ENCODE measurements around the gene SHF. TPM values are rescaled to one million over a fixed set of nuclear protein-coding genes. Genes with fewer than 3 reads are reported as not detected.

Gene SHF
- total and polyA plus RNA-seq, 2 of the 8 experiments (the other 6 are each of a cell fraction or from before 2014, with no cell fraction given), result 13.1 to 26.7 TPM

DNA sequence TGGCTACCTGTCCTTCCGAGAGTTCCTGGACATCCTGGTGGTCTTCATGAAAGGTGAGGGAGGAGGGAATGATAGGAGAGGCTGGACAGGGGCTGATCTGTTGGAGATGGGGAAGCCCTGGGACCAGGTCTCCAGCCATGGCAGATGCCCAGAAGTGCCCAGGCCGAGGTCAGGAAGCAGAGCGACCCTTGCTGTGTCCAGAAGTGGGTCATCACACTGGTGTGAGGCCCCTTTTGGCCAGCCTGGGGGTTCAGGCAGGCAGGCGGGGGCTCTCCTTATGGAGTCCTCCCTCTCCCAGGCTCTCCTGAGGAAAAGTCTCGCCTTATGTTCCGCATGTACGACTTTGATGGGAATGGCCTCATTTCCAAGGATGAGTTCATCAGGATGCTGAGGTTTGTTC, 40.2 kb downstream of the SHF start (continued):
- TF ChIP-seq, protein P1, sequence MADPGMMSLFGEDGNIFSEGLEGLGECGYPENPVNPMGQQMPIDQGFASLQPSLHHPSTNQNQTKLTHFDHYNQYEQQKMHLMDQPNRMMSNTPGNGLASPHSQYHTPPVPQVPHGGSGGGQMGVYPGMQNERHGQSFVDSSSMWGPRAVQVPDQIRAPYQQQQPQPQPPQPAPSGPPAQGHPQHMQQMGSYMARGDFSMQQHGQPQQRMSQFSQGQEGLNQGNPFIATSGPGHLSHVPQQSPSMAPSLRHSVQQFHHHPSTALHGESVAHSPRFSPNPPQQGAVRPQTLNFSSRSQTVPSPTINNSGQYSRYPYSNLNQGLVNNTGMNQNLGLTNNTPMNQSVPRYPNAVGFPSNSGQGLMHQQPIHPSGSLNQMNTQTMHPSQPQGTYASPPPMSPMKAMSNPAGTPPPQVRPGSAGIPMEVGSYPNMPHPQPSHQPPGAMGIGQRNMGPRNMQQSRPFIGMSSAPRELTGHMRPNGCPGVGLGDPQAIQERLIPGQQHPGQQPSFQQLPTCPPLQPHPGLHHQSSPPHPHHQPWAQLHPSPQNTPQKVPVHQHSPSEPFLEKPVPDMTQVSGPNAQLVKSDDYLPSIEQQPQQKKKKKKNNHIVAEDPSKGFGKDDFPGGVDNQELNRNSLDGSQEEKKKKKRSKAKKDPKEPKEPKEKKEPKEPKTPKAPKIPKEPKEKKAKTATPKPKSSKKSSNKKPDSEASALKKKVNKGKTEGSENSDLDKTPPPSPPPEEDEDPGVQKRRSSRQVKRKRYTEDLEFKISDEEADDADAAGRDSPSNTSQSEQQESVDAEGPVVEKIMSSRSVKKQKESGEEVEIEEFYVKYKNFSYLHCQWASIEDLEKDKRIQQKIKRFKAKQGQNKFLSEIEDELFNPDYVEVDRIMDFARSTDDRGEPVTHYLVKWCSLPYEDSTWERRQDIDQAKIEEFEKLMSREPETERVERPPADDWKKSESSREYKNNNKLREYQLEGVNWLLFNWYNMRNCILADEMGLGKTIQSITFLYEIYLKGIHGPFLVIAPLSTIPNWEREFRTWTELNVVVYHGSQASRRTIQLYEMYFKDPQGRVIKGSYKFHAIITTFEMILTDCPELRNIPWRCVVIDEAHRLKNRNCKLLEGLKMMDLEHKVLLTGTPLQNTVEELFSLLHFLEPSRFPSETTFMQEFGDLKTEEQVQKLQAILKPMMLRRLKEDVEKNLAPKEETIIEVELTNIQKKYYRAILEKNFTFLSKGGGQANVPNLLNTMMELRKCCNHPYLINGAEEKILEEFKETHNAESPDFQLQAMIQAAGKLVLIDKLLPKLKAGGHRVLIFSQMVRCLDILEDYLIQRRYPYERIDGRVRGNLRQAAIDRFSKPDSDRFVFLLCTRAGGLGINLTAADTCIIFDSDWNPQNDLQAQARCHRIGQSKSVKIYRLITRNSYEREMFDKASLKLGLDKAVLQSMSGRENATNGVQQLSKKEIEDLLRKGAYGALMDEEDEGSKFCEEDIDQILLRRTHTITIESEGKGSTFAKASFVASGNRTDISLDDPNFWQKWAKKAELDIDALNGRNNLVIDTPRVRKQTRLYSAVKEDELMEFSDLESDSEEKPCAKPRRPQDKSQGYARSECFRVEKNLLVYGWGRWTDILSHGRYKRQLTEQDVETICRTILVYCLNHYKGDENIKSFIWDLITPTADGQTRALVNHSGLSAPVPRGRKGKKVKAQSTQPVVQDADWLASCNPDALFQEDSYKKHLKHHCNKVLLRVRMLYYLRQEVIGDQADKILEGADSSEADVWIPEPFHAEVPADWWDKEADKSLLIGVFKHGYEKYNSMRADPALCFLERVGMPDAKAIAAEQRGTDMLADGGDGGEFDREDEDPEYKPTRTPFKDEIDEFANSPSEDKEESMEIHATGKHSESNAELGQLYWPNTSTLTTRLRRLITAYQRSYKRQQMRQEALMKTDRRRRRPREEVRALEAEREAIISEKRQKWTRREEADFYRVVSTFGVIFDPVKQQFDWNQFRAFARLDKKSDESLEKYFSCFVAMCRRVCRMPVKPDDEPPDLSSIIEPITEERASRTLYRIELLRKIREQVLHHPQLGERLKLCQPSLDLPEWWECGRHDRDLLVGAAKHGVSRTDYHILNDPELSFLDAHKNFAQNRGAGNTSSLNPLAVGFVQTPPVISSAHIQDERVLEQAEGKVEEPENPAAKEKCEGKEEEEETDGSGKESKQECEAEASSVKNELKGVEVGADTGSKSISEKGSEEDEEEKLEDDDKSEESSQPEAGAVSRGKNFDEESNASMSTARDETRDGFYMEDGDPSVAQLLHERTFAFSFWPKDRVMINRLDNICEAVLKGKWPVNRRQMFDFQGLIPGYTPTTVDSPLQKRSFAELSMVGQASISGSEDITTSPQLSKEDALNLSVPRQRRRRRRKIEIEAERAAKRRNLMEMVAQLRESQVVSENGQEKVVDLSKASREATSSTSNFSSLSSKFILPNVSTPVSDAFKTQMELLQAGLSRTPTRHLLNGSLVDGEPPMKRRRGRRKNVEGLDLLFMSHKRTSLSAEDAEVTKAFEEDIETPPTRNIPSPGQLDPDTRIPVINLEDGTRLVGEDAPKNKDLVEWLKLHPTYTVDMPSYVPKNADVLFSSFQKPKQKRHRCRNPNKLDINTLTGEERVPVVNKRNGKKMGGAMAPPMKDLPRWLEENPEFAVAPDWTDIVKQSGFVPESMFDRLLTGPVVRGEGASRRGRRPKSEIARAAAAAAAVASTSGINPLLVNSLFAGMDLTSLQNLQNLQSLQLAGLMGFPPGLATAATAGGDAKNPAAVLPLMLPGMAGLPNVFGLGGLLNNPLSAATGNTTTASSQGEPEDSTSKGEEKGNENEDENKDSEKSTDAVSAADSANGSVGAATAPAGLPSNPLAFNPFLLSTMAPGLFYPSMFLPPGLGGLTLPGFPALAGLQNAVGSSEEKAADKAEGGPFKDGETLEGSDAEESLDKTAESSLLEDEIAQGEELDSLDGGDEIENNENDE (IDR thresholded peaks at IDR 0.05; ENCODE audit: insufficient replicate concordance, low read length), result no peak
- TF ChIP-seq EZH2 (IDR thresholded peaks at IDR 0.05; ENCODE audit: low read depth, low read length, severe bottlenecking), result no peak
- no peak for TF ChIP-seq HDAC2 (IDR thresholded peaks at IDR 0.05; ENCODE audit: borderline replicate concordance in 1 of 2, low read depth in 2 of 2, low read length in 2 of 2)
- TF ChIP-seq JUND (IDR thresholded peaks at IDR 0.05; ENCODE audit: low read length), result no peak
- TF ChIP-seq EP300 (IDR thresholded peaks at IDR 0.05; ENCODE audit: borderline replicate concordance in 1 of 2, low read depth in 2 of 2, low read length in 2 of 2), result no peak
- no peak for TF ChIP-seq SP4 (IDR thresholded peaks at IDR 0.05; ENCODE audit: low read length)
- no peak for TF ChIP-seq SAP30 (IDR thresholded peaks at IDR 0.05; ENCODE audit: insufficient read depth, insufficient replicate concordance, low read length)
- TF ChIP-seq, protein P2, sequence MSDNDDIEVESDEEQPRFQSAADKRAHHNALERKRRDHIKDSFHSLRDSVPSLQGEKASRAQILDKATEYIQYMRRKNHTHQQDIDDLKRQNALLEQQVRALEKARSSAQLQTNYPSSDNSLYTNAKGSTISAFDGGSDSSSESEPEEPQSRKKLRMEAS (IDR thresholded peaks at IDR 0.05), result no peak
- TF ChIP-seq, protein P3, sequence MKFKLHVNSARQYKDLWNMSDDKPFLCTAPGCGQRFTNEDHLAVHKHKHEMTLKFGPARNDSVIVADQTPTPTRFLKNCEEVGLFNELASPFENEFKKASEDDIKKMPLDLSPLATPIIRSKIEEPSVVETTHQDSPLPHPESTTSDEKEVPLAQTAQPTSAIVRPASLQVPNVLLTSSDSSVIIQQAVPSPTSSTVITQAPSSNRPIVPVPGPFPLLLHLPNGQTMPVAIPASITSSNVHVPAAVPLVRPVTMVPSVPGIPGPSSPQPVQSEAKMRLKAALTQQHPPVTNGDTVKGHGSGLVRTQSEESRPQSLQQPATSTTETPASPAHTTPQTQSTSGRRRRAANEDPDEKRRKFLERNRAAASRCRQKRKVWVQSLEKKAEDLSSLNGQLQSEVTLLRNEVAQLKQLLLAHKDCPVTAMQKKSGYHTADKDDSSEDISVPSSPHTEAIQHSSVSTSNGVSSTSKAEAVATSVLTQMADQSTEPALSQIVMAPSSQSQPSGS (IDR thresholded peaks at IDR 0.05; ENCODE audit: low read length), result no peak
